Right cardiac atrium (tissue), 5 donors: Measurements from ENCODE around the gene TNFSF10. TPM values are rescaled to one million over a fixed set of nuclear protein-coding genes. Genes with fewer than 3 reads are reported as not detected.
A peak's percentile ranks its signal among the peaks of the same experiment; 100 is the strongest.
"Not testable (repeated sequence)": the region's sequence is repeated elsewhere in the genome, so short reads cannot be mapped to it uniquely, and the experiment has no call there.

Experiments used
- ATAC-seq, 2 donors: fragments of 200-7000 bp; cut with Tn5 transposase; one replicate each; pipeline versions ENCODE4 v1.8.0 to v1.9.1; 2020; ENCODE audit warnings: moderate library complexity in 2 of 2, mild to moderate bottlenecking in 1 of 2
- DNase-seq, 3 donors: peaks; one replicate each; pipeline ENCODE4 v3.0.0-alpha.2; 2020
- H3K27ac ChIP-seq: one replicate; pipeline ENCODE4 v1.5.1; 2013; ENCODE audit warnings: mild to moderate bottlenecking, low read length, control low read depth, moderate library complexity
- H3K27me3 ChIP-seq: one replicate; pipeline ENCODE4 v1.6.1; 2013; ENCODE audit not compliant: control insufficient read depth, insufficient read depth
- H3K4me1 ChIP-seq: one replicate; pipeline ENCODE4 v1.6.1; 2013; ENCODE audit warnings: low read length; ENCODE audit not compliant: control insufficient read depth, insufficient read depth
- H3K4me3 ChIP-seq: one replicate; pipeline ENCODE4 v1.5.1; 2013; ENCODE audit warnings: low read length, control low read depth
- H3K9me3 ChIP-seq: one replicate; pipeline ENCODE4 v1.6.1; 2013; ENCODE audit warnings: low read length; ENCODE audit not compliant: control insufficient read depth
- WGBS: extraction: QIAGEN DNeasy Blood & Tissue Kit; methylation state at CpG from one replicate; pipeline ENCODE4 v1.1.7; 2013; 5-methylcytosine and 5-hydroxymethylcytosine counted together
- intact Hi-C, 4 donors: fragments of 100-400 bp; cut with DNase I; formaldehyde crosslinking; loops; one replicate each; pipeline versions ENCODE4 v1.11.0 to v1.14.0; 2022 to 2023
- polyA plus RNA-seq: library from polyadenylated mRNA; stranded (reverse); fragments of 200-250 nt; gene quantifications from one replicate; pipeline ENCODE4 v1.2.3, GENCODE V29; 2013
- total RNA-seq, 4 donors: library from RNA; stranded (reverse); fragmentation: NEBNext Ultra II Directional; extraction: Animal tissue kit (Norgen Biotek cat#: 25700); gene quantifications; one replicate each; pipeline ENCODE4 v1.2.1, GENCODE V29; 2021
- donor health status: healthy with polysubstance abuse.
- donor health status: DM: no; HTN: yes; CAD: no.
- donor health status: DM: no; HTN: no; CAD: no.
- donor health status: DM: no; HTN: yes; CAD: no; lungs with severe emphysema.
- donor health status: DM: yes; HTN: yes; CAD: no.

TNFSF10 gene
- total and polyA plus RNA-seq, 5 donors, result 9.6 to 23.0 (median 15.0) TPM

DNA sequence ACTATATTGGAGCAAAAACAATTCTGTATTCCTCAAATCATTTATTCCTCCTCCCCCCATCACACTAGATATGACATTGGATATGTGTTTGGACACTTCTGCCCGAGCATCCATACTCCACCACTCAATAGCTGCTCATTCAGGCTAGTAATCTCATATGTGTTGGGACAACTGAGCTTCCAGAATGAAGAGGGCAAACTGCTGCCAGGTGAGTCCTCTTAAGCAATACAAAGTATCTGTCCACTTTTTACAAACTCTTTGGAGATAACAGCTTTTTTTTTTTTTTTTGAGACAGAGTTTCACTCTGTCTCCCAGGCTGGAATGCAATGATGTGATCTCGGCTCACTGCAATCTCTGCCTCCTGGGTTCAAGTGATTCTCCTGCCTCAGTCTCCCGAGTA, 5.4 kb upstream of the TNFSF10 start:
- H3K27me3 ChIP-seq, result no peaks in the 10 kb centered on the region
- H3K4me3 ChIP-seq, result no peak overlapping the region
- intact Hi-C loops, result no loop called here
- no peaks in the 10 kb centered on the region for H3K4me1 ChIP-seq
- WGBS, result 96% methylated on average over 3 of the region's 3 CpGs
- H3K27ac ChIP-seq, result no peak overlapping the region
- ATAC-seq, result no peak
- no peak for DNase-seq
- H3K9me3 ChIP-seq, result no peaks in the 10 kb centered on the region

DNA sequence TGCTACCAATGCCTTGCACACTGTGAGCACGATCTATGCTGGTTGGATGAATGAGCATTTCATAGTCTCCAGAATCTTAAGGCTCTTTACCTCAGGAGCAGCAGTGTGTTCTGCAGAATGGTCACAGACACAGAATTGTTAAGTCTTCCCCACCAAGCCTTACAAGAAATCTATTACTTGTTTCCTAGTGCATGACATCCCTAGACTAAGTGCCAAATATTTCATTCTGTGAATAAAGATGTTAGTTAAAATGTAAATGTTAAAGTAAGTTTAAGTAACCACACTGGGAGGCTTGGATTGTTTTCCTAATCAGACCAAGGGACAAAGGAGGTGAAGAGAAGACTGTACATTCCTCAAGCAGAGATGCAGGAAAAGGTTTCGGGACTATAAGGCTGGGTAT, 4.1 kb upstream of the TNFSF10 start:
- intact Hi-C loops, result no loop called here
- H3K27ac ChIP-seq, result no peak overlapping the region
- 91% methylated on average over 2 of the region's 2 CpGs for WGBS
- no peaks in the 10 kb centered on the region for H3K4me1 ChIP-seq
- DNase-seq (no peak), ATAC-seq (no peak)
- H3K27me3 ChIP-seq, result no peaks in the 10 kb centered on the region
- no peaks in the 10 kb centered on the region for H3K9me3 ChIP-seq
- no peak overlapping the region for H3K4me3 ChIP-seq

DNA sequence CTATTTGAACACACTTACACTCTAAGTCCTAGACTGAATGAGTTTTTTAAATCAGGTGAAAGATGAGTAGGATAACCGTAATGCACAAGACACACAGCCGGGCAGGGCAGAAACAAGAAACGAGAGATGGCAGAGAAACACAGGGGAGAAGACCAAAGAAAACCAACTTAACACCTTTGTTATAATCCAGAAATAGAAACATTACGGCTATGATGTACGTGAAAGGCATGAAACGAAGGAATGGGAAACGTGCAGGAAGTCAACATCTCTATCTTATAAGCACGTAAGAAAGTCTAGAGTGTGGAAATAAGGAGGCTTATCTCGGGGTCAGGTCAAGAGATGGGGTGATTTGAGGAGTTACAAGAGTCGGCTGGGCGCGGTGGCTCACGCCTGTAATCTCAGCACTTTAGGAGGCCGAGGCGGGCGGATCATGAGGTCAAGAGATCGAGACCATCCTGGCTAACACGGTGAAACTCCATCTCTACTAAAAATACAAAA, 1.9 kb upstream of the TNFSF10 start:
- 89% methylated on average over 18 of the region's 18 CpGs for WGBS
- no peaks in the 10 kb centered on the region for H3K4me1 ChIP-seq
- no peaks in the 10 kb centered on the region for H3K27me3 ChIP-seq
- no peak for ATAC-seq
- H3K9me3 ChIP-seq, result no peaks in the 10 kb centered on the region
- DNase-seq, result no peak
- H3K4me3 ChIP-seq, result no peak overlapping the region
- no peak overlapping the region for H3K27ac ChIP-seq
- intact Hi-C loops, result no loop called here

DNA sequence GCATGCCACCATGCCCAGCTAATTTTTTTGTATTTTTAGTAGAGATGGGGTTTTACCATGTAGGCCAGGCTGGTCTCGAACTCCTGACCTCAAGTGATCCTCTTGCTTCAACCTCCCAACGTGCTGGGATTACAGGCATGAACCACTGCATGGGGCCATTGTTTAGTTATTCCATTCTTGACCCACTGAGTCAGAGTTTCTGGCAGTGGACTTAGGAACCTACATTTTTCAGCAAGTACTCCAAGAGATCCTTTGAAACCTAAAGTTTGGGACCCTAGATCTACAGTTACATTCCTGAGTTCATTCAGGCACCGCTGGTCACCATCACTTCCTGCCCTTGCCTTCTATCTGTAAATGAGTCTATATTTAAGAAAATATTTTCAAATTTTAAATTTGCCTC, 1.4 kb upstream of the TNFSF10 start:
- no peaks in the 10 kb centered on the region for H3K27me3 ChIP-seq
- ATAC-seq, result no peak
- H3K4me1 ChIP-seq, result no peaks in the 10 kb centered on the region
- H3K27ac ChIP-seq, result no peak overlapping the region
- WGBS, result 85% methylated on average over 3 of the region's 3 CpGs
- no peaks in the 10 kb centered on the region for H3K9me3 ChIP-seq
- H3K4me3 ChIP-seq, result no peak overlapping the region
- no peak for DNase-seq
- intact Hi-C loops, result no loop called here

DNA sequence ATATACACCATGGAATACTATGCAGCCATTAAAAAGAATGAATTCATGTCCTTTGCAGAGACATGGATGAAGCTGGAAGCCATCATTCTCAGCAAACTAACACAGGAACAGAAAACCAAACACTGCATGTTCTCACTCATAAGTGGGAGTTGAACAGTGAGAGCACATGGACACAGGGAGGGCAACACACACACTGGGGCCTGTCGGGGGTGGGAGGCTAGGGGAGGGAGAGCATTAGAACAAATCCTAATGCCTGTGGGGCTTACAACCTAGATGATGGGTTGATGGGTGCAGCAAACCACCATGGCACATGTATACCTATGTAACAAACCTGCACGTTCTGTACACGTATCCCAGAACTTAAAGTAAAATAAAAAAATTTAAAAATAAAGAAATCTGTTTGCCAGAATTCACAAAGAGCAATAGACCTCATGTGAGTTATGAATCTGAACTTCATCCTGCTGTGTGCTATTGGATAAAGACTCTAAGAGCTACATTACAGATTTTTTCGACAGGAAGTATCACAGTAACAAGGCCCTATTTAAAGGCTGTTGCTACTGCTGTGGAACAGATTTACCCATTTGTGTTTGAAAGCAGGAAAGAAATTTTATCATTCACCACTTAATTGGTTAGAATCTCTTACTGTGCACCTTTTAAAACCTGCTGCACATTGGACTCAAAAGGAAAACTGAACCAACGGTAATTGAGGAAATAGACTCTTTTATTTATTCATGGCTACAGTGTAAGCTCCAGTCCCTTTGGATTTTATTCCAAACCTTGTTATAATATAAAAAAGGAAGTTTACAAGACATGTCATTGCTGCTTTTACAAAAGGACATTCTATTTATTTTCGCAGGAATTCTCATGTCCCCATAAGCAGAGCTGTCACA, 1.1 kb downstream of the TNFSF10 start:
- H3K9me3 ChIP-seq, H3K27me3 ChIP-seq, ATAC-seq, DNase-seq, H3K27ac ChIP-seq, H3K4me1 ChIP-seq, intact Hi-C loops: not testable (repeated sequence)
- peak overlapping the region; percentile 70 for H3K4me3 ChIP-seq
- 45% methylated on average over 6 of the region's 6 CpGs for WGBS

DNA sequence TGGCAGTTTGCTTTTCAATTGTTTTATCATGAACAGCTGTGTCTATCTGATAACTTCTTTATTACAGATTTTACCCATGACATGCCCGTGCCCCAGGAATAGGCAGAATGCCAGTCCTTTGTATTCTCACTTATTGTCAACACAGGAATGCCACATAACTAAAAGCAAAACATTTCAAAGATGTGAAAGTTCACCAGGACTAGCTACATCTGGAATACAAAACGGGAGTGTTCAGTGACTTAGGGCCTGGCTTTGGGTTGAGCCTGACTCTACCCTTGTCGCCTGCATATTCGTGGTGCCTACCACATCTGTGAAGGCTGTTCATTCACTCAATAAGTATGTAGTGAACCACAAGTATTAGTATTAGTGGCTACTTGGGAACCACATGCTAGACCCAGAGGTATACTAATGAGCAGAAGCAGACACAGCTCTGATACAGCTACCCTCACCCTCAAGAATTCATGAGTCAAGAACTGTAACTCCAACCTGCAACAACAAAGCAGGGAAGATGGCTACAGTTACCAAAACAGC, 2.9 kb downstream of the TNFSF10 start:
- Histone ChIP-seq H3K4me3 (peak overlapping the region; percentile 27), H3K27me3 (no peaks in the 10 kb centered on the region), H3K4me1 (peaks cover 5% of the 10 kb centered on the region), H3K27ac (peak overlapping the region; percentile 2), H3K9me3 (no peaks in the 10 kb centered on the region)
- 59% methylated on average over 4 of the region's 4 CpGs for WGBS
- intact Hi-C loops, result no loop called here
- DNase-seq, result no peak
- ATAC-seq, result peak in 1 of 2 donors; percentile 14

DNA sequence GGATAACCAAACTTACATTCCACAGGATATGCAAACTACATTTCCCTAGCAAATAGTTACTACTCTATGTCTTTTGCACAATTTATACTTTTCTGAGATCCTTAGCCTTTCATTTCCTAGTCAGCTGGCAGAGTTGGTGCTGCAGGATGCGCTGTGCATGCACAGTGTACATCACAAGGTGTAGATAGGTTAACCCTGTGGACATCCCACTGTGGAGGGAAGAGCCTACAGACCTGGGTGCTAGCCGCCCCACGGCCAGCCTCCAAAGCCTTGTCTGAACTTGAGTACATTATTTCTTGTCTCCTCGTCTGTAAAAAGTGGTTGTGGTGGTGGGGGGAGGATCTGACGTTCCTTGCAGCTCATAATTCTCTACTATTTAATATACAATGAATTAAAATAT, 3.5 kb downstream of the TNFSF10 start:
- intact Hi-C loops, result loop anchor here in 1 of 4 donors (10.0 kb wide), 1 partner anchor 75 kb away; no protein-coding TSS in a partner anchor
- peaks cover 5% of the 10 kb centered on the region for H3K4me1 ChIP-seq
- 63% methylated on average over 5 of the region's 5 CpGs for WGBS

DNA sequence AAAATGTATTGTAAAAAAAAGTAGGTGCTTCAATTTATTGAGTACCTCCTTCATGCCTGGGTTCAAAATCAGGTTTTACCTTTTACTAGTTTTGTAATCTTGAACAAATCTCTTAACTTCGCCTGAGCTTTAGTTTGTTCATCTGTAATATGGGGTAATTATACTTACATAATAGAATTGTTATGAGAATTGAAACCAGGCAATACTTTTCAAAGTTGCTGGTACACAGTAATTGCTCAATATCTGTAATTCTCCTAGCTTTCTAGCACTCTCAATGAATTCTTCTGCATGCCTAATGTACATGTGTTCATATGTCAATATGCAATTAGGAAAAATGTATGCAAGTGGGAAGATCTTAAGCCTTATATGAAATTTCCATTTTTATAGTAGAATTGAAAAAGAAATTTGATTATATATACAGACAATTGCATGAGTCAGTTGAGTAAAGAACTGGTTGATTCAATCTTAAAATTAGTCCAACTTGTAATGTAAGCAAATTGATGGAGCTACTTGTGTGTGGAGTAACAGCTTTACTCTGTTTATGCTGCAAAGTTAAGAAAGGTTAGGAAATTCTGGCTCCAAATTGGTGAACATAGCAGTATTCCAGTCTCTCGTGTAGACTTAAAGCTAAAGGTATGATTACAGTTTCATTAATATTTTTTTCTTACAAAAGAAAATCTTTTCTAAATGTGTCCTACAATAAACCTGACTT, 4.1 kb downstream of the TNFSF10 start:
- intact Hi-C loops, result loop anchor here in 1 of 4 donors (10.0 kb wide), 1 partner anchor 76 kb away; no protein-coding TSS in a partner anchor
- DNase-seq (no peak), ATAC-seq (no peak)
- H3K4me3 ChIP-seq, result peak overlapping the region; percentile 8
- H3K27ac ChIP-seq, result no peak overlapping the region
- 70% methylated on average over 2 of the region's 2 CpGs for WGBS
- no peaks in the 10 kb centered on the region for H3K27me3 ChIP-seq
- peaks cover 5% of the 10 kb centered on the region for H3K4me1 ChIP-seq
- no peaks in the 10 kb centered on the region for H3K9me3 ChIP-seq

More for the DNA sequence above, 3.5 kb downstream of the TNFSF10 start:
- Histone ChIP-seq H3K4me3 (peak overlapping the region; percentile 27), H3K27ac (peak overlapping the region; percentile 23), H3K9me3 (no peaks in the 10 kb centered on the region), H3K27me3 (no peaks in the 10 kb centered on the region)
- DNase-seq (no peak), ATAC-seq (no peak)

DNA sequence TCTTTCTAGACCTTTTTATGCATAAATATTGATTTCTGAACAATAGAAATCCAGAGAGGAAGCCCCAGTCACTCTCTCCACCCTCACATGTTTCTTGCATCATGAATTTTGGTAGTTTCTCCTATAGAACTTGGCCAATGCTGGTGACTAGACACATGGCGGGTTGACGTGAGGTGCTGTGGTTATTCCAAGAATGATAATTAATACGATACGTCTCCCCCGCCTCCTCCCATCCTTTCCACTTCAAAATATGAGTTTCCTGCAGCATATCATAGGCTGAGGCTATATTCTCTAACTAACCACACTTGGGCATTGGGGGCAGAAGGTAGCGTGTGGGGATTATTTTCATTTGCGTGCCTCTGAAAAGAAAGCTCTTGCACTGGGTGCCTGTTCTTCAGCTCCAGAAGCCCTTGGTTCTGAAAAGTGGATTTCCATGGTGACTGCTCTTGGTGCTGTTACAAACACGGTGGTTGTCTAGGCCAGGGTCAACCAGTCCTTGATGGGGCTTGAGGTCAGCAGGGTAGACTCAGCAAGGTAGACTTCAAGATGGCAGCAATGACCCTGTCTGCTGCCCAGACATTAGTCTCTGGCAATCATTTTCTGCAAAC, 5.3 kb downstream of the TNFSF10 start:
- Histone ChIP-seq H3K4me1 (peaks cover 9% of the 10 kb centered on the region), H3K27me3 (no peaks in the 10 kb centered on the region), H3K4me3 (no peak overlapping the region), H3K9me3 (no peaks in the 10 kb centered on the region), H3K27ac (no peak overlapping the region)
- intact Hi-C loops, result loop anchor here in 1 of 4 donors (10.0 kb wide), 1 partner anchor 77 kb away; no protein-coding TSS in a partner anchor
- ATAC-seq, result no peak
- 74% methylated on average over 8 of the region's 8 CpGs for WGBS
- no peak for DNase-seq

DNA sequence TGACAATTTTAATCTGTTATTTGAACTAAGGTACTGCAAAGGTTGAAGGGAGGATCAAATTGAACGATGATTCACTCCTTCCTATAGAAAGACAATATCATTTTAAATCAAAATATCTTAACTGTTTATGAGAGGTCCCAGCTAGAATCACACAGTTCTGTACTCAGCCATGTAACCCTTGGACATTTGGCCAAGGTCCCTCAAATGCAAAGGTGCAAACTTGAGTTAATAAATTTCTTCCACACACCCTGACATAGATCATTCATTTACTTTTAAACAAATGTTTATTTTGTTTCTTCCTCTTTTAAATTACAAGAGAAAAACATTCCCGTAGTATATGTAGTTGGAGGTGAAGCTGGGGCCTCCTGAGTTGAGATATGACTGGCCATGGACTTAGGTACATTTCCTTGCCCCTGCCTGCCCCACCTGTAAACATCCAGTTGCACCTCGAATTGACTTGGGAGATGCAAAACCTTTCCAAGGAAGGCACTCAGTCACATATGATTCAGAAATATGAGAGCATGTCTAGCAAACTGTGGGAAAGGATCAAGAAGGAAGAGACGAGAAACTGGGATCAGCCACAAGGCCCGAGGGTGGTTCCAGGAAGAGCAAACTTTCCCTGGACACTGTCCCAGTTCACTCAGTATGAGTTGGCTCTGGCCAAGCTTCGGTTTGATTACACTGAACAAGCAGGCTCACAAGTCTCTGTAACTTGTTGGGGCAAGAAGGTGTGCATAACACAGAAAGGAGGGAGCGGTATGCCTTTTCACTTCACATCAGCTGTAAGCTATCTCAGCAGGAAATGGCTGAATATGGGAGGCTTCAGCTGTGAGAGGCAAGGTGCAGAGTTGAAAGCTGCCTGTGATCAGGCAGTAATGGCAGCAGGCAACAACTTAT, 6.7 kb downstream of the TNFSF10 start:
- peak; percentile 53 to 81 (median 61) for DNase-seq
- ATAC-seq, result peak; percentile 91 to 93
- Histone ChIP-seq H3K27me3 (no peaks in the 10 kb centered on the region), H3K27ac (peak overlapping the region; percentile 91), H3K4me3 (no peak overlapping the region), H3K9me3 (no peaks in the 10 kb centered on the region), H3K4me1 (peaks cover 9% of the 10 kb centered on the region)
- 36% methylated on average over 7 of the region's 7 CpGs for WGBS
- intact Hi-C loops, result loop anchor here in 1 of 4 donors (10.0 kb wide), 1 partner anchor 78 kb away; no protein-coding TSS in a partner anchor
